ENCODE results near the gene SH2D3C.

SH2D3C gene

GRCh38 chr9:127753148-127753547, 25.3 kb downstream of the SH2D3C start:
- Histone ChIP-seq H3K27me3 (no peaks in the 10 kb centered on the region), H3K36me3 (peaks cover 24% of the 10 kb centered on the region), H3K4me1 (no peaks in the 10 kb centered on the region)

DNA sequence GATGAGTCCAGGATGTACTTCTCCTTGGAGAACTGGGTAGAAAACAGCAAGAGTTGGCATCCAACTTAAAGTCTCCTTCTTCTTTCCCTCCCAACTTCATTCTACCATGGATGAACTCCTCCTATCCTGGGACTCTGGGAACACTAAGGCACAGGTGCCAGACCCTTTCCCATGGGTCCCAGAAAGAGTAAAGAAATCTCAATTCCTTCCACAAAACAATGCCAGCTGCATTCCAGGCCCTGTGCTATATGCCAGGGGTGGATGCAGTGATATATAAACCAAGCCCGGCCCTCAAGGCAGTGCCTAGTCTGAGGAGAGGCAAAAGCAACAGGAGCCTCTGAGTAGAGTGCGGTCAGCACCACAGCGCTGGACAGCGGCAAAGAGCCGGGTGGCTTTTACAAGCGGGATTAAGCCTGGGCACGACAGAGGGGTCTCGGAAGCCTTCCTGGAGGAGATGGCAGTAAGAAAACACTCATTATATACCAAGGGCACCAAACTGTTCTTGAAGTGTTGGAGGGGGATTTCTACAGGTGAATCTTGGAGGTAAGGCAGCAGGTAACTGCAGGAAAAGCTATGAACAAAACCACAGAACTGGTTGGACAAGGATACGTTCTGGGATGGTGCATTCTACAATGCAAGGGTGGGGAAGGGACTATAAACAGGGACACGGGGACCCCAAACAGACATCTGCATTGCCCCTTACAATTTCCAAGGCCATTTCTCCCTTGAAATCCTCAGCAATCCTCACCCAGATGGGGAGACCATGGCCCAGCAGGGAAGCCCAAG, 27.0 kb downstream of the SH2D3C start:
- H3K9me3 ChIP-seq = no peaks in the 10 kb centered on the region
- H3K4me1 ChIP-seq = no peaks in the 10 kb centered on the region
- H3K27me3 ChIP-seq = no peaks in the 10 kb centered on the region
- no peak overlapping the region for H3K4me3 ChIP-seq (ENCODE audit: low read depth, low read length)
- H3K36me3 ChIP-seq = peaks cover 28% of the 10 kb centered on the region
- TF ChIP-seq, protein P1, sequence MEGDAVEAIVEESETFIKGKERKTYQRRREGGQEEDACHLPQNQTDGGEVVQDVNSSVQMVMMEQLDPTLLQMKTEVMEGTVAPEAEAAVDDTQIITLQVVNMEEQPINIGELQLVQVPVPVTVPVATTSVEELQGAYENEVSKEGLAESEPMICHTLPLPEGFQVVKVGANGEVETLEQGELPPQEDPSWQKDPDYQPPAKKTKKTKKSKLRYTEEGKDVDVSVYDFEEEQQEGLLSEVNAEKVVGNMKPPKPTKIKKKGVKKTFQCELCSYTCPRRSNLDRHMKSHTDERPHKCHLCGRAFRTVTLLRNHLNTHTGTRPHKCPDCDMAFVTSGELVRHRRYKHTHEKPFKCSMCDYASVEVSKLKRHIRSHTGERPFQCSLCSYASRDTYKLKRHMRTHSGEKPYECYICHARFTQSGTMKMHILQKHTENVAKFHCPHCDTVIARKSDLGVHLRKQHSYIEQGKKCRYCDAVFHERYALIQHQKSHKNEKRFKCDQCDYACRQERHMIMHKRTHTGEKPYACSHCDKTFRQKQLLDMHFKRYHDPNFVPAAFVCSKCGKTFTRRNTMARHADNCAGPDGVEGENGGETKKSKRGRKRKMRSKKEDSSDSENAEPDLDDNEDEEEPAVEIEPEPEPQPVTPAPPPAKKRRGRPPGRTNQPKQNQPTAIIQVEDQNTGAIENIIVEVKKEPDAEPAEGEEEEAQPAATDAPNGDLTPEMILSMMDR (IDR thresholded peaks at IDR 0.05; ENCODE audit: low read depth, low read length) = no peak
- no peak for DNase-seq

More at GRCh38 chr9:127753148-127753547, 25.3 kb downstream of the SH2D3C start:
- no peak for DNase-seq
- TF ChIP-seq, protein P1 (IDR thresholded peaks at IDR 0.05; ENCODE audit: low read depth, low read length) = no peak
- Histone ChIP-seq H3K9me3 (no peaks in the 10 kb centered on the region), H3K4me3 (ENCODE audit: low read depth, low read length) (no peak overlapping the region)

GRCh38 chr9:127749090-127749787, 29.2 kb downstream of the SH2D3C start:
- no peak for DNase-seq
- H3K36me3 ChIP-seq = peaks cover 28% of the 10 kb centered on the region
- TF ChIP-seq, protein P1 (IDR thresholded peaks at IDR 0.05; ENCODE audit: low read depth, low read length) = no peak
- no peak overlapping the region for H3K4me3 ChIP-seq (ENCODE audit: low read depth, low read length)
- no peaks in the 10 kb centered on the region for H3K9me3 ChIP-seq
- H3K4me1 ChIP-seq = no peaks in the 10 kb centered on the region
- no peaks in the 10 kb centered on the region for H3K27me3 ChIP-seq

DNA sequence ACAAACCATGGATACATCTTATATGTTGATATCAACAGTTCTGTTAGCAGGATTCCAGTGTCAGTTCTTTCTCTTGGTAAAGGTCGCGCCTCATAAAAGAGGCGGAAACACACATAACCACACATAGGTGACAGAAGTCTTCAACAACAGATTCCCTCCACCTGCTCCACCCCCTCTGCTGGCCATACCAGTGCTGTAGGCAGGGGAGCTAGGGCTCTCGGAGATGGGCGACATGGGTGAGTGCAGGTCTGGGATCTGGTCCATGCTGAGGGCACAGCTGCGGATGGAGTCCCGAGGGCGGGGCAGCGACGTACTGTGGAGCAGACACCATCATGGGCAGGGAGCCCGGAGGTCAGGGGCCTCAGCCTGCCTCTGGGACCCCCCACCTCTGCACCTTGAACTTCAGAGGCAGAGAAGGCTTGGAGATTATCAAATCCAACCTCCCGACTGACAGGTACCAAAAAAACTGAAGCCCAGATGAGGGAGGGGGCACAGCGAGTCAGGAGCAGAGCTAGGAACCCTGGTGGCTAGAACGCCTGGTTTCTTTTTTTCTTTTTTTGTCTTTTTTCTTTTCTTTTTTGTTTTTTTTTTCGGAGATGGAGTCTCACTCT, 31.4 kb downstream of the SH2D3C start:
- Histone ChIP-seq H3K36me3 (peaks cover 28% of the 10 kb centered on the region), H3K4me1 (peaks cover 13% of the 10 kb centered on the region), H3K4me3 (ENCODE audit: low read depth, low read length) (no peak overlapping the region), H3K27me3 (no peaks in the 10 kb centered on the region), H3K9me3 (no peaks in the 10 kb centered on the region)
- TF ChIP-seq, protein P1 (IDR thresholded peaks at IDR 0.05; ENCODE audit: low read depth, low read length) = peak; percentile 27; the same call in 1 of the 2 replicates
- DNase-seq = no peak

GRCh38 chr9:127744398-127745110, 33.9 kb downstream of the SH2D3C start:
- H3K4me1 ChIP-seq = peaks cover 13% of the 10 kb centered on the region
- no peaks in the 10 kb centered on the region for H3K9me3 ChIP-seq
- H3K4me3 ChIP-seq (ENCODE audit: low read depth, low read length) = no peak overlapping the region
- no peaks in the 10 kb centered on the region for H3K27me3 ChIP-seq
- peaks cover 18% of the 10 kb centered on the region for H3K36me3 ChIP-seq
- DNase-seq = no peak
- TF ChIP-seq, protein P1 (IDR thresholded peaks at IDR 0.05; ENCODE audit: low read depth, low read length) = no peak

Data from BE2C (cell line).